ENCODE data around the gene AIFM3.

GRCh38 chr22:20986365-20986764 is 19.3 kb downstream of the AIFM3 start:
- no peak for TF ChIP-seq RAD21 (IDR thresholded peaks at IDR 0.05; ENCODE audit: low read depth)
- TF ChIP-seq POLR2A (IDR thresholded peaks at IDR 0.05; ENCODE audit: borderline replicate concordance, extremely low read depth, insufficient read depth, insufficient read length): no peak
- TF ChIP-seq POLR2AphosphoS5 (IDR thresholded peaks at IDR 0.05; ENCODE audit: low read depth, low read length): no peak
